Endothelial cell of umbilical vein (primary cell): ENCODE data around the gene TOR1A. TPM values are rescaled to one million over a fixed set of nuclear protein-coding genes. Genes with fewer than 3 reads are reported as not detected.

ENCODE experiments used
- BruUV-seq: library from RNA; stranded (reverse); fragments of 400-500 nt; replicated peaks from 2 replicates; lab custom pipeline; 2021; lab: Mats Ljungman, UMichigan
- CTCF ChIA-PET: fragments of 300-600, 350-600 bp; sonication (Branson Sonifier 250); formaldehyde crosslinking; loops from one replicate; lab custom pipeline; 2021; ENCODE audit warnings: antibody characterized with exemption, inconsistent platforms; lab: Charles Lee
- POLR2A ChIA-PET: fragments of 300-600, 350-600 bp; sonication (Branson Sonifier 250); formaldehyde crosslinking; loops from one replicate; lab custom pipeline; 2021; ENCODE audit warnings: antibody characterized with exemption, inconsistent platforms; lab: Charles Lee
- DNase-seq: peaks from one replicate; pipeline ENCODE4 v3.0.0-alpha.2; 2011; ENCODE audit warnings: low read depth, low spot score
- FAIRE-seq: peaks from 2 replicates; lab custom pipeline; 2011; peaks lifted over from hg19 to GRCh38; lab: Jason Lieb, UNC
- H2AFZ ChIP-seq: 2 replicates; pipeline ENCODE4 v1.6.0; 2012; ENCODE audit warnings: low read depth, low read length, control low read depth, inconsistent platforms
- H3K27ac ChIP-seq: 2 replicates; pipeline ENCODE4 v1.5.1; 2011; ENCODE audit warnings: low read depth, mild to moderate bottlenecking, control low read depth, low read length, moderate library complexity; ENCODE audit not compliant: insufficient read depth
- H3K27me3 ChIP-seq, 2 experiments: 2 replicates each; pipeline versions ENCODE4 v1.6.0 to v1.6.1; 2011; ENCODE audit warnings: low read length in 2 of 2, mixed read lengths in 1 of 2; ENCODE audit not compliant: control insufficient read depth in 2 of 2, insufficient read depth in 2 of 2
- H3K36me3 ChIP-seq, 2 experiments: 2 replicates in 1 of 2; 3 replicates in 1 of 2; pipeline ENCODE4 v1.5.1; 2011; ENCODE audit warnings: low read length in 2 of 2, mild to moderate bottlenecking in 1 of 2, moderate library complexity in 1 of 2; ENCODE audit not compliant: control insufficient read depth in 2 of 2, insufficient read depth in 2 of 2; ENCODE audit errors: extremely low read depth in 1 of 2
- H3K4me1 ChIP-seq: 3 replicates; pipeline ENCODE4 v1.5.1; 2011; ENCODE audit warnings: mild to moderate bottlenecking, low read length; ENCODE audit not compliant: control insufficient read depth, insufficient read depth; ENCODE audit errors: extremely low read depth
- H3K4me2 ChIP-seq: 2 replicates; pipeline ENCODE4 v1.6.1; 2011; ENCODE audit warnings: low read length, control low read depth, mixed read lengths; ENCODE audit not compliant: insufficient read depth
- H3K4me3 ChIP-seq, 3 experiments: fragments of 200-600 bp in 1 of 3; sonication (generic), shearing (Covaris generic) in 1 of 3; replicated peaks in 1 of 3; 2 replicates each; pipeline ENCODE4 v1.5.1; 2011 to 2016; ENCODE audit warnings: control low read depth in 3 of 3, low read length in 3 of 3, mild to moderate bottlenecking in 2 of 3, inconsistent platforms in 1 of 3, low read depth in 1 of 3, moderate library complexity in 1 of 3; ENCODE audit not compliant: insufficient read depth in 1 of 3
- H3K79me2 ChIP-seq: 2 replicates; pipeline ENCODE4 v1.6.0; 2012; ENCODE audit warnings: low read length, inconsistent platforms; ENCODE audit not compliant: control insufficient read depth, insufficient read depth
- H3K9ac ChIP-seq: replicated peaks from 2 replicates; pipeline ENCODE3; 2011; ENCODE audit warnings: low read length, control low read depth; ENCODE audit not compliant: insufficient read depth; ENCODE audit errors: extremely low read depth
- H3K9me1 ChIP-seq: replicated peaks from 3 replicates; pipeline ENCODE4 v1.6.0; 2011; ENCODE audit warnings: mild to moderate bottlenecking, low read length; ENCODE audit not compliant: control insufficient read depth, insufficient read depth; ENCODE audit errors: extremely low read depth
- H3K9me3 ChIP-seq: replicated peaks from 2 replicates; pipeline ENCODE4 v1.5.1; 2012; ENCODE audit warnings: low read length, inconsistent platforms; ENCODE audit not compliant: control insufficient read depth, insufficient read depth
- H4K20me1 ChIP-seq: replicated peaks from 2 replicates; pipeline ENCODE3; 2011; ENCODE audit warnings: mild to moderate bottlenecking, low read length; ENCODE audit not compliant: control insufficient read depth, insufficient read depth; ENCODE audit errors: extremely low read depth
- EZH2 ChIP-seq: IDR thresholded peaks from 2 replicates; pipeline ENCODE4 v1.6.1; 2012; ENCODE audit warnings: borderline replicate concordance, low read depth, mild to moderate bottlenecking, moderate library complexity, low read length, inconsistent platforms; ENCODE audit not compliant: severe bottlenecking
- FOS ChIP-seq: IDR thresholded peaks from 2 replicates; pipeline ENCODE4 v1.6.1; 2011; ENCODE audit warnings: mild to moderate bottlenecking, low read length, moderate library complexity, borderline replicate concordance; ENCODE audit not compliant: insufficient read depth
- GATA2 ChIP-seq: IDR thresholded peaks from 2 replicates; pipeline ENCODE4 v1.7.0; 2011; ENCODE audit warnings: low read depth, mild to moderate bottlenecking, moderate library complexity, mixed read lengths, low read length; ENCODE audit not compliant: insufficient read length, insufficient read depth
- JUN ChIP-seq: IDR thresholded peaks from 2 replicates; pipeline ENCODE4 v1.6.1; 2011; ENCODE audit warnings: borderline replicate concordance, low read depth; ENCODE audit not compliant: insufficient read length, insufficient read depth
- MYC ChIP-seq: IDR thresholded peaks from one replicate; pipeline ENCODE4 v1.6.1; 2011; ENCODE audit warnings: mild to moderate bottlenecking, low read depth, low read length
- POLR2A ChIP-seq: IDR thresholded peaks from 2 replicates; pipeline ENCODE4 v1.6.1; 2012; ENCODE audit warnings: low read depth, mild to moderate bottlenecking, control low read depth, low read length
- POLR2AphosphoS5 ChIP-seq: IDR thresholded peaks from 2 replicates; pipeline ENCODE4 v1.6.1; 2012; ENCODE audit warnings: low read depth, mild to moderate bottlenecking, control low read depth, low read length, moderate library complexity; ENCODE audit not compliant: insufficient read depth
- dilution Hi-C: fragments of 300-500 bp; cut with MboI; formaldehyde crosslinking; loops from one replicate; pipeline ENCODE4 v1.15.0; 2019; ENCODE audit warnings: low sequenced_read_pairs; ENCODE audit not compliant: extremely low pct_ligation_motif_present
- intact Hi-C: fragments of 100-400 bp; cut with micrococcal nuclease; formaldehyde crosslinking; loops from one replicate; pipeline ENCODE4 v1.10.0; 2022
- polyA plus RNA-seq, 4 experiments: library from polyadenylated mRNA; depleted of rRNA in 3 of 4; stranded (reverse) in 3 of 4; unstranded in 1 of 4; fragments of >200 nt; gene quantifications; 2 replicates each; pipeline versions ENCODE4 v1.2.1 to v1.2.3, GENCODE V29; 2011 to 2012; ENCODE audit warnings: missing spikeins in 1 of 4
- total RNA-seq: library from RNA; stranded (reverse); gene quantifications from 2 replicates; pipeline ENCODE4 v1.2.3, GENCODE V29; 2021
- TF ChIP-seq, protein P1 (sequence below): IDR thresholded peaks from 2 replicates; pipeline ENCODE4 v1.6.1; 2011; ENCODE audit not compliant: insufficient read depth, insufficient read length
- TF ChIP-seq, protein P2 (sequence below), 2 donors: IDR thresholded peaks; 1 replicate in 1 of 2; 2 replicates in 1 of 2; pipeline ENCODE4 v1.5.1; 2011; ENCODE audit warnings: low read length in 2 of 2, mild to moderate bottlenecking in 2 of 2, moderate library complexity in 2 of 2, control low read depth in 1 of 2, inconsistent platforms in 1 of 2, low read depth in 1 of 2; ENCODE audit not compliant: insufficient read depth in 1 of 2; ENCODE audit errors: extremely low read depth in 1 of 2

The TOR1A gene
- total and polyA plus RNA-seq, 2 donors (not counting 3 experiments of a cell fraction or from before 2014, with no cell fraction given), result 57.8 to 89.8 TPM

DNA sequence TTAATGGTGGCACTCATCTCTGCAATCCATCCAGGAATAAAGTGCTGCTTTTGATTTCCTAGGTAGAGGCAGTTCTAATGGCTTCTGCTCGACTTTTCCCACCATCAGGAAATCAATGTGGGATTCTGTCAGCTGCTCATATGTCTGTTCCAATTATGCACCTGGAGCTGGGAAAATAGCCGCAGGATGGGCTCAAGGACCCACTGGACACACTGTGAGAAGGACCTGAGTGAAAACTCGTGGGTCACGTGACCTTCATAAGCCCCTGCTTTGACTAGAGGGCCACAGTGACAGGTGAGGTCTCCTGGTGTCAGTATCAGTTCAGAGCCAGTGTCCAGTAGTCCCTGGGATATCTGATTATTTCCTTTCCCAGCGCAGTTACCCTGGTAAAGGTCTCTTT, 53.2 kb downstream of the TOR1A start:
- intact Hi-C loops (no loop called here), dilution Hi-C loops (no loop called here)
- Histone ChIP-seq H3K27me3 (peaks cover 0 to 2% of the 10 kb centered on the region in 2 experiments), H4K20me1 (no peaks in the 10 kb centered on the region), H3K9ac (no peak overlapping the region), H3K27ac (no peak overlapping the region), H3K4me3 (no peak overlapping the region), H3K79me2 (no peaks in the 10 kb centered on the region), H3K9me3 (no peaks in the 10 kb centered on the region), H2AFZ (no peak overlapping the region), H3K4me1 (no peaks in the 10 kb centered on the region), H3K36me3 (no peaks in the 10 kb centered on the region), H3K4me2 (no peak overlapping the region), H3K9me1 (no peaks in the 10 kb centered on the region)
- CTCF ChIA-PET, result interaction anchor here (0.6 kb wide), 1 partner anchor 14 kb away, joined by 3 read pairs; no protein-coding TSS in a partner anchor
- FAIRE-seq (no peak), DNase-seq (no peak)
- no TSS peak for BruUV-seq
- TF ChIP-seq FOS (no peak), GATA2 (no peak), POLR2AphosphoS5 (no peak), MYC (no peak), EZH2 (no peak), POLR2A (no peak), JUN (no peak)
- TF ChIP-seq, protein P1, sequence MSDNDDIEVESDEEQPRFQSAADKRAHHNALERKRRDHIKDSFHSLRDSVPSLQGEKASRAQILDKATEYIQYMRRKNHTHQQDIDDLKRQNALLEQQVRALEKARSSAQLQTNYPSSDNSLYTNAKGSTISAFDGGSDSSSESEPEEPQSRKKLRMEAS, result no peak
- TF ChIP-seq, protein P2, sequence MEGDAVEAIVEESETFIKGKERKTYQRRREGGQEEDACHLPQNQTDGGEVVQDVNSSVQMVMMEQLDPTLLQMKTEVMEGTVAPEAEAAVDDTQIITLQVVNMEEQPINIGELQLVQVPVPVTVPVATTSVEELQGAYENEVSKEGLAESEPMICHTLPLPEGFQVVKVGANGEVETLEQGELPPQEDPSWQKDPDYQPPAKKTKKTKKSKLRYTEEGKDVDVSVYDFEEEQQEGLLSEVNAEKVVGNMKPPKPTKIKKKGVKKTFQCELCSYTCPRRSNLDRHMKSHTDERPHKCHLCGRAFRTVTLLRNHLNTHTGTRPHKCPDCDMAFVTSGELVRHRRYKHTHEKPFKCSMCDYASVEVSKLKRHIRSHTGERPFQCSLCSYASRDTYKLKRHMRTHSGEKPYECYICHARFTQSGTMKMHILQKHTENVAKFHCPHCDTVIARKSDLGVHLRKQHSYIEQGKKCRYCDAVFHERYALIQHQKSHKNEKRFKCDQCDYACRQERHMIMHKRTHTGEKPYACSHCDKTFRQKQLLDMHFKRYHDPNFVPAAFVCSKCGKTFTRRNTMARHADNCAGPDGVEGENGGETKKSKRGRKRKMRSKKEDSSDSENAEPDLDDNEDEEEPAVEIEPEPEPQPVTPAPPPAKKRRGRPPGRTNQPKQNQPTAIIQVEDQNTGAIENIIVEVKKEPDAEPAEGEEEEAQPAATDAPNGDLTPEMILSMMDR (IDR thresholded peaks at IDR 0.05; ENCODE audit: extremely low read depth in 1 of 2, insufficient read depth in 1 of 2, low read depth in 1 of 2, low read length in 2 of 2), result no peak
- POLR2A ChIA-PET, result no interaction called here
